IMR-90 (cell line): ENCODE data around the gene SURF6. TPM values are rescaled to one million over a fixed set of nuclear protein-coding genes. Genes with fewer than 3 reads are reported as not detected.

Experiments
- ATAC-seq: fragments of 200-7000 bp; cut with Tn5 transposase; 2 replicates; pipeline ENCODE4 v1.9.1; 2020; ENCODE audit warnings: low read depth, mild to moderate bottlenecking, moderate library complexity
- BruUV-seq: library from RNA; stranded (reverse); fragments of 400-500 nt; replicated peaks from 2 replicates; lab custom pipeline; 2021; lab: Mats Ljungman, UMichigan
- CTCF ChIA-PET: fragments of 300-600 bp; formaldehyde crosslinking; extraction: SDS; loops from one replicate; lab custom pipeline; 2021; ENCODE audit warnings: antibody characterized with exemption; lab: Yijun Ruan, JAX
- POLR2A ChIA-PET: fragments of 300-600 bp; sonication (Branson Sonifier 250); formaldehyde crosslinking; loops from one replicate; lab custom pipeline; 2022; ENCODE audit warnings: antibody characterized with exemption; ENCODE audit not compliant: unreplicated experiment; lab: Charles Lee
- DNase-seq: peaks from one replicate; pipeline ENCODE4 v3.0.0; 2013
- H2AFZ ChIP-seq: replicated peaks from 2 replicates; pipeline ENCODE3; 2013; ENCODE audit warnings: low read length, mild to moderate bottlenecking; ENCODE audit not compliant: poor library complexity
- H2AK5ac ChIP-seq: 2 replicates; pipeline ENCODE4 v1.6.1; 2013; ENCODE audit warnings: low read depth, low read length, inconsistent platforms
- H2AK9ac ChIP-seq: replicated peaks from 2 replicates; pipeline ENCODE3; 2013; ENCODE audit warnings: mild to moderate bottlenecking, low read depth, low read length, moderate library complexity; ENCODE audit not compliant: poor library complexity
- H2BK120ac ChIP-seq: 2 replicates; pipeline ENCODE4 v1.6.1; 2013; ENCODE audit warnings: low read depth, low read length, inconsistent platforms
- H2BK15ac ChIP-seq: 3 replicates; pipeline ENCODE4 v1.6.1; 2013; ENCODE audit warnings: low read depth, low read length, inconsistent platforms
- H2BK20ac ChIP-seq: 2 replicates; pipeline ENCODE4 v1.6.1; 2013; ENCODE audit warnings: low read depth, mild to moderate bottlenecking, inconsistent platforms, low read length, moderate library complexity
- H2BK5ac ChIP-seq: 2 replicates; pipeline ENCODE4 v1.6.1; 2013; ENCODE audit warnings: mild to moderate bottlenecking, low read depth, low read length, inconsistent platforms; ENCODE audit not compliant: poor library complexity, severe bottlenecking
- H3K14ac ChIP-seq: replicated peaks from 2 replicates; pipeline ENCODE4 v1.6.1; 2013; ENCODE audit warnings: low read depth, low read length, inconsistent platforms
- H3K18ac ChIP-seq: 2 replicates; pipeline ENCODE4 v1.6.1; 2013; ENCODE audit warnings: low read depth, low read length, control low read depth
- H3K23ac ChIP-seq: 2 replicates; pipeline ENCODE4 v1.6.1; 2013; ENCODE audit warnings: low read depth, low read length, inconsistent platforms
- H3K27ac ChIP-seq: 2 replicates; pipeline ENCODE4 v1.5.1; 2013; ENCODE audit warnings: mild to moderate bottlenecking, control low read depth, low read length; ENCODE audit not compliant: insufficient read depth
- H3K27me3 ChIP-seq: 2 replicates; pipeline ENCODE4 v1.6.1; 2013; ENCODE audit warnings: low read length; ENCODE audit not compliant: control insufficient read depth, insufficient read depth
- H3K36me3 ChIP-seq: 2 replicates; pipeline ENCODE4 v1.6.1; 2013; ENCODE audit warnings: low read length, mixed read lengths; ENCODE audit not compliant: control insufficient read depth, insufficient read depth
- H3K4ac ChIP-seq: 2 replicates; pipeline ENCODE4 v1.6.1; 2013; ENCODE audit warnings: low read depth, low read length, inconsistent platforms
- H3K4me1 ChIP-seq: 2 replicates; pipeline ENCODE4 v1.6.1; 2013; ENCODE audit warnings: low read length, mixed read lengths; ENCODE audit not compliant: control insufficient read depth, insufficient read depth
- H3K4me2 ChIP-seq: 2 replicates; pipeline ENCODE4 v1.6.1; 2013; ENCODE audit warnings: low read depth, mild to moderate bottlenecking, control low read depth, low read length, moderate library complexity
- H3K4me3 ChIP-seq: 2 replicates; pipeline ENCODE4 v1.5.1; 2013; ENCODE audit warnings: low read depth, mild to moderate bottlenecking, control low read depth, low read length, moderate library complexity; ENCODE audit not compliant: insufficient read depth
- H3K56ac ChIP-seq: 2 replicates; pipeline ENCODE4 v1.6.1; 2013; ENCODE audit warnings: low read length, inconsistent platforms; ENCODE audit not compliant: insufficient read depth; ENCODE audit errors: extremely low read depth
- H3K79me1 ChIP-seq, 2 experiments: 2 replicates each; pipeline ENCODE4 v1.6.1; 2013; ENCODE audit warnings: low read length in 2 of 2, inconsistent platforms in 1 of 2, low read depth in 1 of 2
- H3K9ac ChIP-seq: 2 replicates; pipeline ENCODE4 v1.6.1; 2013; ENCODE audit warnings: low read depth, low read length, control low read depth
- H3K9me1 ChIP-seq: 2 replicates; pipeline ENCODE4 v1.6.1; 2013; ENCODE audit warnings: low read length, inconsistent platforms; ENCODE audit not compliant: insufficient read depth
- H3K9me3 ChIP-seq: 2 replicates; pipeline ENCODE4 v1.6.1; 2013; ENCODE audit warnings: low read length; ENCODE audit not compliant: control insufficient read depth, insufficient read depth
- H4K20me1 ChIP-seq: 2 replicates; pipeline ENCODE4 v1.6.1; 2013; ENCODE audit warnings: low read length, inconsistent platforms; ENCODE audit not compliant: insufficient read depth
- H4K5ac ChIP-seq: 2 replicates; pipeline ENCODE4 v1.6.1; 2013; ENCODE audit warnings: mild to moderate bottlenecking, low read depth, low read length, control low read depth
- H4K8ac ChIP-seq, 2 experiments: 2 replicates each; pipeline ENCODE4 v1.6.1; 2013; ENCODE audit warnings: low read depth in 2 of 2, low read length in 2 of 2, control low read depth in 1 of 2, inconsistent platforms in 1 of 2
- H4K91ac ChIP-seq: 2 replicates; pipeline ENCODE4 v1.6.1; 2013; ENCODE audit warnings: low read depth, low read length, inconsistent platforms; ENCODE audit not compliant: insufficient read depth
- CEBPB ChIP-seq: IDR thresholded peaks from 2 replicates; pipeline ENCODE4 v1.6.1; 2012; ENCODE audit warnings: low read depth, low read length, improper control_type of control experiment
- ELK1 ChIP-seq: fragments of 150-350 bp; IDR thresholded peaks from 2 replicates; pipeline ENCODE4 v1.6.1; 2016; ENCODE audit warnings: low read depth, mild to moderate bottlenecking, low read length, moderate library complexity, borderline replicate concordance
- FOS ChIP-seq: fragments of 150-350 bp; IDR thresholded peaks from 2 replicates; pipeline ENCODE4 v1.6.1; 2016; ENCODE audit warnings: low read depth, low read length
- MAFK ChIP-seq: IDR thresholded peaks from 2 replicates; pipeline ENCODE4 v1.6.1; 2012; ENCODE audit warnings: low read depth, low read length, improper control_type of control experiment
- MXI1 ChIP-seq: IDR thresholded peaks from 2 replicates; pipeline ENCODE4 v1.6.1; 2012; ENCODE audit warnings: low read depth, mild to moderate bottlenecking, low read length, moderate library complexity, borderline replicate concordance
- POLR2A ChIP-seq: IDR thresholded peaks from 2 replicates; pipeline ENCODE4 v1.6.1; 2012; ENCODE audit warnings: mild to moderate bottlenecking, low read depth, low read length
- RAD21 ChIP-seq: IDR thresholded peaks from 2 replicates; pipeline ENCODE4 v1.6.1; 2012; ENCODE audit warnings: low read length, improper control_type of control experiment
- RCOR1 ChIP-seq: IDR thresholded peaks from 2 replicates; pipeline ENCODE4 v1.6.1; 2012; ENCODE audit warnings: mild to moderate bottlenecking, low read length, improper control_type of control experiment; ENCODE audit not compliant: insufficient replicate concordance
- SMC3 ChIP-seq: fragments of 150-350 bp; IDR thresholded peaks from 2 replicates; pipeline ENCODE4 v1.6.1; 2016; ENCODE audit warnings: low read depth, mild to moderate bottlenecking, antibody characterized with exemption, low read length, moderate library complexity
- USF2 ChIP-seq: fragments of 150-350 bp; IDR thresholded peaks from 2 replicates; pipeline ENCODE4 v1.6.1; 2017; ENCODE audit warnings: mild to moderate bottlenecking, antibody characterized with exemption, low read length, low read depth
- WGBS, 2 experiments: methylation state at CpG; one replicate each; pipeline versions ENCODE4 v1.1.5 to v1.1.7; 2013; ENCODE audit warnings: missing lambda C conversion rate in 2 of 2; ENCODE audit not compliant: insufficient read length in 1 of 2; ENCODE audit errors: extremely low coverage in 2 of 2; 5-methylcytosine and 5-hydroxymethylcytosine counted together
- dilution Hi-C: fragments of 300-500 bp; cut with HindIII; formaldehyde crosslinking; loops from one replicate; pipeline ENCODE4 v1.14.3; 2018; ENCODE audit warnings: low sequenced_read_pairs; ENCODE audit not compliant: unreplicated experiment
- in situ Hi-C: fragments of 300-500 bp; cut with MboI; formaldehyde crosslinking; loops from 3 replicates; pipeline ENCODE4 v1.14.3; 2019; ENCODE audit warnings: low sequenced_read_pairs, inconsistent platforms, mixed read lengths
- intact Hi-C: fragments of 100-400 bp; cut with micrococcal nuclease; formaldehyde crosslinking; loops from 2 replicates; pipeline ENCODE4 v1.10.0; 2022
- polyA plus RNA-seq, 3 experiments: library from polyadenylated mRNA; depleted of rRNA; stranded (reverse); fragments of >200 nt; gene quantifications; 2 replicates each; pipeline ENCODE4 v1.2.3, GENCODE V29; 2012; ENCODE audit warnings: low replicate concordance in 1 of 3
- total RNA-seq: library from RNA; depleted of rRNA; stranded (reverse); fragments of >200 nt; gene quantifications from 2 replicates; pipeline ENCODE4 v1.2.3, GENCODE V29; 2012

SURF6 gene
- total and polyA plus RNA-seq, 2 of the 4 experiments (the other 2 are of a cell fraction), result 6.1 to 12.8 TPM

GRCh38 chr9:133332381-133332730 lies 3.6 kb downstream of the SURF6 start:
- 98% methylated on average over 9 of the region's 20 CpGs; no CpG with 5 or more reads in 1 of the 2 experiments for WGBS, 2 experiments
- H4K8ac ChIP-seq, result no peak overlapping the region
- H3K18ac ChIP-seq, result no peak overlapping the region
- H4K20me1 ChIP-seq, result no peaks in the 10 kb centered on the region; the same call in 1 of the 2 replicates
- dilution Hi-C loops (no loop called here), intact Hi-C loops (no loop called here), in situ Hi-C loops (no loop called here)
- no peak overlapping the region for H2AFZ ChIP-seq
- no peak overlapping the region for H3K27ac ChIP-seq
- H2BK120ac ChIP-seq, result no peak overlapping the region
- no peak overlapping the region for H3K23ac ChIP-seq
- no peak overlapping the region for H2BK20ac ChIP-seq
- no peaks in the 10 kb centered on the region for H3K9me3 ChIP-seq
- H3K27me3 ChIP-seq, result no peaks in the 10 kb centered on the region
- no peaks in the 10 kb centered on the region for H3K4me1 ChIP-seq
- no peak overlapping the region for H2BK15ac ChIP-seq
- no peak overlapping the region for H3K4ac ChIP-seq
- no peak overlapping the region for H2AK5ac ChIP-seq
- no peak overlapping the region for H2BK5ac ChIP-seq
- H4K91ac ChIP-seq, result no peak overlapping the region
- TF ChIP-seq MXI1 (no peak), SMC3 (no peak), RAD21 (no peak), MAFK (no peak), FOS (no peak), USF2 (no peak), CEBPB (no peak), ELK1 (no peak), RCOR1 (no peak), POLR2A (no peak)
- H3K9me1 ChIP-seq, result peaks cover 10% of the 10 kb centered on the region; the same call in 1 of the 2 replicates
- H3K4me3 ChIP-seq, result no peak overlapping the region
- H4K5ac ChIP-seq, result no peak overlapping the region
- H3K36me3 ChIP-seq, result peaks cover 35% of the 10 kb centered on the region
- CTCF ChIA-PET, result no interaction called here
- peaks cover 17 to 34% of the 10 kb centered on the region in 2 experiments; a peak in 3 of 4 replicates for H3K79me1 ChIP-seq
- no peak overlapping the region for H3K9ac ChIP-seq
- no peak for DNase-seq
- POLR2A ChIA-PET, result no interaction called here
- no peak overlapping the region for H3K56ac ChIP-seq
- H2AK9ac ChIP-seq, result no peak overlapping the region
- no peak overlapping the region for H3K4me2 ChIP-seq
- BruUV-seq, result no TSS peak
- no peak overlapping the region for H3K14ac ChIP-seq
- no peak for ATAC-seq
